OCI-LY3 (cell line): ENCODE results near the gene COG2.
"Not testable (repeated sequence)": the region's sequence is repeated elsewhere in the genome, so short reads cannot be mapped to it uniquely, and the experiment has no call there.

Source experiments
- H2AFZ ChIP-seq: fragments of 200-600, 300-600 bp; shearing (Covaris generic); 2 replicates; pipeline ENCODE4 v1.6.0; 2014; ENCODE audit warnings: antibody characterized with exemption, low read depth, low read length
- H3K27ac ChIP-seq: fragments of 200-600, 300-600 bp; sonication (generic); 2 replicates; pipeline ENCODE4 v1.5.1; 2014; ENCODE audit warnings: mild to moderate bottlenecking, low read length, moderate library complexity, mixed read lengths
- H3K27me3 ChIP-seq: fragments of 200-600, 300-600 bp; sonication (generic); 2 replicates; pipeline ENCODE4 v1.6.1; 2014; ENCODE audit warnings: low read depth, low read length, mixed read lengths
- H3K36me3 ChIP-seq: fragments of 200-600, 300-600 bp; sonication (generic); replicated peaks from 2 replicates; pipeline ENCODE3; 2014; ENCODE audit warnings: low read depth, low read length, mixed read lengths
- H3K4me1 ChIP-seq: fragments of 300-600, 200-600 bp; sonication (generic); 2 replicates; pipeline ENCODE4 v1.6.1; 2014; ENCODE audit warnings: low read length, mixed read lengths
- H3K4me2 ChIP-seq: fragments of 200-600, 300-600 bp; sonication (generic); 2 replicates; pipeline ENCODE4 v1.6.1; 2014; ENCODE audit warnings: low read length, mixed read lengths
- H3K4me3 ChIP-seq: fragments of 300-600, 200-600 bp; sonication (generic); 2 replicates; pipeline ENCODE4 v1.5.1; 2014; ENCODE audit warnings: antibody characterized with exemption, mild to moderate bottlenecking, low read length, moderate library complexity
- H3K79me2 ChIP-seq: fragments of 300-600, 200-600 bp; shearing (Covaris generic); 2 replicates; pipeline ENCODE4 v1.6.1; 2014; ENCODE audit warnings: mild to moderate bottlenecking, low read length, mixed read lengths
- H3K9ac ChIP-seq: fragments of 300-600, 200-600 bp; shearing (Covaris generic); 2 replicates; pipeline ENCODE4 v1.6.0; 2014; ENCODE audit warnings: mild to moderate bottlenecking, low read length, moderate library complexity
- H3K9me3 ChIP-seq: fragments of 200-600, 300-600 bp; shearing (Covaris generic); 2 replicates; pipeline ENCODE4 v1.6.1; 2014; ENCODE audit warnings: low read length, mixed read lengths; ENCODE audit not compliant: insufficient read depth
- H4K20me1 ChIP-seq: fragments of 200-600, 300-600 bp; sonication (generic); 2 replicates; pipeline ENCODE4 v1.6.1; 2016; ENCODE audit warnings: low read length, mixed read lengths; ENCODE audit not compliant: insufficient read depth
- EZH2phosphoT487 ChIP-seq: fragments of 200-600 bp; shearing (Covaris generic); IDR thresholded peaks from 2 replicates; pipeline ENCODE4 v1.6.1; 2018; ENCODE audit warnings: antibody characterized with exemption, mixed run types, low read depth
- TF ChIP-seq, protein P1 (sequence below): fragments of 200-600, 300-600 bp; sonication (generic); IDR thresholded peaks from 2 replicates; pipeline ENCODE4 v1.5.1; 2014; ENCODE audit warnings: antibody characterized with exemption, low read length, low read depth

The COG2 gene

DNA sequence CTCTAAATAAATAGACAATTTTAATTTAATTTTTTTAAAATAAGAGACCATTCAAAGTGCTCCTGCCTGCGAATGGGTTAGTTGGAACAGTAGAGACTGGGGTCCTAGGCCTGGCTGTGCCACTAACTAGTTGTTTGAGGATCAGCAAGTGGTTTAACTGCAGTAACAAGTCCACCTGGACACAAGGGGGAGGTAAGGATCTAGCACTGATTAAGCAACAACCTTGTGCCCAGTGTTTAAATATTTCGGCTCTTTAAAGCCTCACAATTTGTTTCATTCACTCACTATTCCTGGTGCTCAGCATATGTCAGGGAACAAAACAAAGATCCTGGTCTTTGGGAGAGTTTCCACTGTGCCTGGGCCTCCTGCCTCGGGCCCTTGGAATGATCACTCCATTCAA, 73.2 kb downstream of the COG2 start:
- Histone ChIP-seq H3K9me3 (no peaks in the 10 kb centered on the region), H4K20me1 (no peaks in the 10 kb centered on the region), H3K9ac (no peak overlapping the region), H3K4me1 (no peaks in the 10 kb centered on the region), H3K79me2 (no peaks in the 10 kb centered on the region), H3K36me3 (no peaks in the 10 kb centered on the region), H3K4me3 (no peak overlapping the region), H3K27ac (no peak overlapping the region), H3K4me2 (no peak overlapping the region), H3K27me3 (no peaks in the 10 kb centered on the region), H2AFZ (no peak overlapping the region)
- TF ChIP-seq, protein P1, sequence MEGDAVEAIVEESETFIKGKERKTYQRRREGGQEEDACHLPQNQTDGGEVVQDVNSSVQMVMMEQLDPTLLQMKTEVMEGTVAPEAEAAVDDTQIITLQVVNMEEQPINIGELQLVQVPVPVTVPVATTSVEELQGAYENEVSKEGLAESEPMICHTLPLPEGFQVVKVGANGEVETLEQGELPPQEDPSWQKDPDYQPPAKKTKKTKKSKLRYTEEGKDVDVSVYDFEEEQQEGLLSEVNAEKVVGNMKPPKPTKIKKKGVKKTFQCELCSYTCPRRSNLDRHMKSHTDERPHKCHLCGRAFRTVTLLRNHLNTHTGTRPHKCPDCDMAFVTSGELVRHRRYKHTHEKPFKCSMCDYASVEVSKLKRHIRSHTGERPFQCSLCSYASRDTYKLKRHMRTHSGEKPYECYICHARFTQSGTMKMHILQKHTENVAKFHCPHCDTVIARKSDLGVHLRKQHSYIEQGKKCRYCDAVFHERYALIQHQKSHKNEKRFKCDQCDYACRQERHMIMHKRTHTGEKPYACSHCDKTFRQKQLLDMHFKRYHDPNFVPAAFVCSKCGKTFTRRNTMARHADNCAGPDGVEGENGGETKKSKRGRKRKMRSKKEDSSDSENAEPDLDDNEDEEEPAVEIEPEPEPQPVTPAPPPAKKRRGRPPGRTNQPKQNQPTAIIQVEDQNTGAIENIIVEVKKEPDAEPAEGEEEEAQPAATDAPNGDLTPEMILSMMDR = peak; percentile 5; the same call in 1 of the 2 replicates
- no peak for TF ChIP-seq EZH2phosphoT487

DNA sequence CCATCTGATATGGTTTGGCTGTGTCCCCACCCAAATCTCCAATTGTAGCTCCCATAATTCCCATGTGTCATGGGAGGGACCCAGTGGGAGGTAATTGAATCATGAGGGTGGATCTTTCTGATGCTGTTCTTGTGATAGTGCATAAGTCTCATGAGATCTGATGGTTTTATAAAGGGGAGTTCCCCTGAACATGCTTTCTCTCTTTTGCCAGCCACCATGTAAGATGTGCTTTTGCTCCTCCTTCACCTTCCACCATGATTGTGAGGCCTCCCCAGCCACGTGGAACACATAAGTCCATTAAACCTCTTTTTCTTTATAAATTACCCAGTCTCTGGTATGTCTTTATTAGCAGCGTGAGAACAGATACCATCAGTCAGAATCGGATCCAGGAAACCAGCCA, 74.2 kb downstream of the COG2 start:
- H3K9me3 ChIP-seq = not testable (repeated sequence)

DNA sequence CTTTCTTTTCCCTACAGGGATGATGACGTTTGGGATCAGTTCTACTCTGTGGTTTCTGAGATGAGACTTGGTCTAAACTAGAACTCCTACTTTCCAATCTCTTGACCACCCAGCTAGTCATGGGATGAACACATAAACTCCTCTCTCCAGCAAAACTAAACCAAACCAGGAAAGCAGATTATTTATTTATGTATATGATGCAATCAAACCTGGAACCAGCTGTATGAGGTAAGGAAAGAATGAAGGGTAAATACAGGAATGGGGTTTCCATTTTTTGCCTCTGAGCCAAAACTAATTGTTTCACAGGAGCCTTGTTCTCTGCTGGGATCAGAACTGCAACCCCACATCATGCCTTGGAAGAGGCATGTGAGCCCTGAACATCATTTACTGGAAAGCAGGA, 75.0 kb downstream of the COG2 start:
- TF ChIP-seq, protein P1 = no peak
- no peak for TF ChIP-seq EZH2phosphoT487
- H3K79me2 ChIP-seq = no peaks in the 10 kb centered on the region
- no peak overlapping the region for H2AFZ ChIP-seq
- H3K4me1 ChIP-seq = no peaks in the 10 kb centered on the region
- no peaks in the 10 kb centered on the region for H3K27me3 ChIP-seq
- H3K4me2 ChIP-seq = no peak overlapping the region
- no peak overlapping the region for H3K4me3 ChIP-seq
- H3K36me3 ChIP-seq = no peaks in the 10 kb centered on the region
- H3K9me3 ChIP-seq = no peaks in the 10 kb centered on the region
- no peaks in the 10 kb centered on the region for H4K20me1 ChIP-seq
- H3K9ac ChIP-seq = no peak overlapping the region
- H3K27ac ChIP-seq = no peak overlapping the region

More for the DNA sequence above, 74.2 kb downstream of the COG2 start:
- not testable (repeated sequence) for H3K79me2 ChIP-seq, H3K4me2 ChIP-seq, H3K36me3 ChIP-seq, H3K27ac ChIP-seq, H3K9ac ChIP-seq, H3K4me1 ChIP-seq, H3K27me3 ChIP-seq, H4K20me1 ChIP-seq, H2AFZ ChIP-seq, H3K4me3 ChIP-seq

DNA sequence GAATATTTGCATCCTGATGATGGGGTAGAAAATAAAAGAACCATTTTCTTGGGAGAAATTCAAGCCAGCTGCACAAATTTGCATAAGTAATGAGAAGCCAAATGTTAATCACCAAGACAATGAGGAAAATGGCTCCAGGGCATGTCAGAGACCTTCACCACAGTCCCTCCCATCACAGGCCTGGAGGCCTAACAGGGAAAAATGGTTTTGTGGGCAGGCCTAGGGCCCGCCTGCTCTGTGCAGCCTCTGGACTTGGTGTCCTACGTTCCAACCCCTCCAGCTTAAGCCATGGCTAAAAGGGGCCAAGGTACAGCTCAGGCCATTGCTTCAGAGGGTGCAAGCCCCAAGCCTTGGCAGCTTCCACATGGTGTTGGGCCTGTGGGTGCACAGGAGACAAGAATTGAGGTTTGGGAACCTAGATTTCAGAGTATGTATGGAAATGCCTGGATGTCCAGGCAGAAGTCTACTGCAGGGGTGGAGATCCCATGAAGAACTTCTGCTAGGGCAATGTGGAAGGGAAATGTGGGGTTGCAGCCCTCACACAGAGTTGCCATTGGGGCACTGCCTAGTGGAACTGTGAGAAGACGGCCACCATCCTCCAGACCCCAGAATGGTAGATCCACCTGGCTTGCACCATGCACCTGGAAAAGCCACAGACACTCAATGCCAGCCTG, 79.7 kb downstream of the COG2 start:
- not testable (repeated sequence) for H3K4me1 ChIP-seq, H3K27ac ChIP-seq, H3K27me3 ChIP-seq, H2AFZ ChIP-seq, H3K36me3 ChIP-seq, H4K20me1 ChIP-seq, H3K79me2 ChIP-seq, H3K4me3 ChIP-seq, H3K9ac ChIP-seq, H3K9me3 ChIP-seq, H3K4me2 ChIP-seq

DNA sequence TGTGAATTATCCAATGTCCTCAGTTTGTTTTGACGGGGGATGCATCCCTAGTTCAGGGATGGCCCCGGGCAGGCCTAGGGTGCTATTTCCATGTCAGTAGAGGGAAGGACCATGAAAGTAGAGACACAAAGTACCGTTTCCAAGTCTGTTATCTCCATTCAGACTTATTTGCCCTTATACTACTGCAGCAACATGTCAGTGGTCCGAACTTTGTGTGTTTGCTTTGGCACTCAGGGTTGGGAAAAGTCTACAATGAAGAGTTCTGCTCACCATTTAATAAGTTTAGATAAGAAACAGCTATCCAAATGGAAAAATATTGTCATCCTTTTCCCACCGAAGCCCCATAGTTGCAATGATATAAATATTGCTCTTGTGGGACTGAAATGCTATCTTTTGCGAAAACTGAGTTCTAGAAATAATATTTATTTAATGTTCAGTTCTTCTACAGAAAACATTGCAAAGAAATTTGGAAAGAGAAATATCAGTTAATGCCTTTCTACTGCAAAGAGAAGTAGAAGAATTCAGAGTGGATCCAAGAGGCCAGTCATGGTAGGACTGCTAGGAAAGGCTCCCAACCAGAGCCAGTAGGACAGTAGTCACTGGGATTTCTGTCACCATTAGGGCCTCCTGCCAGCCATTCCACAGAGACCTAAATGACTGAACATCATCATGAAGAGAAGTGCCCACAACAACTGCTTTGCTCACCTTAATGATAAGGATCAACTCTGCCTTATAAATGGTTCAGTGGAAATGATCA, 83.2 kb downstream of the COG2 start:
- no peaks in the 10 kb centered on the region for H3K79me2 ChIP-seq

More for the DNA sequence above, 83.2 kb downstream of the COG2 start:
- Histone ChIP-seq H2AFZ (no peak overlapping the region), H3K27ac (no peak overlapping the region), H3K36me3 (no peaks in the 10 kb centered on the region), H3K9me3 (no peaks in the 10 kb centered on the region), H3K4me1 (no peaks in the 10 kb centered on the region), H4K20me1 (no peaks in the 10 kb centered on the region), H3K4me3 (no peak overlapping the region), H3K4me2 (no peak overlapping the region), H3K27me3 (0 out of 2 replicates have a peak, but pooled peaks cover 2% of the 10 kb centered on the region), H3K9ac (no peak overlapping the region)
- no peak for TF ChIP-seq EZH2phosphoT487
- TF ChIP-seq, protein P1 = no peak
